Measurements from ENCODE around the gene PICALM. TPM values are rescaled to one million over a fixed set of nuclear protein-coding genes. Genes with fewer than 3 reads are reported as not detected.

Gene PICALM
- total RNA-seq, 2 experiments from 2014 or later: 91.1 to 92.2 TPM

DNA sequence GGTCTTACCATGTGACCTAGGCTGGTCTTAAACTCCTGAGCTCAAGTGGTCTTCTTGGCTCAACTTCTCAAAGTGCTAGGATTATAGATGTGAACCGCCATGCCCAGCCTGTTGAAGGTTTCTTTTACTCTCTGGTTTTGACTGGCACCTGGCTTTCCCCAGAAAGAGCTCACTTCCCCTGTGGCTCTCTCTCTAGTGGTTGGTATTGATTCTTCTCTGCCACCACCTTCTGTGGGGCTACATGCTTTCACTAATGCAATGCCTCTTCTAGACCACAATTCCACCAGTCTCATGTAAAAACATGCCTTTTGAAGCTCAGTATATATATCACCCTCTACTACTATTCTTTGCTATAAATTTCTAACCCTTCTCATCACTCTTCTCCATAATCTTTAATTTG lies 146.5 kb downstream of the PICALM start:
- CTCF ChIA-PET: no interaction called here
- POLR2A ChIA-PET: interaction anchor here (0.8 kb wide), 1 partner anchor 26 kb away, joined by 7 read pairs; no protein-coding TSS in a partner anchor

DNA sequence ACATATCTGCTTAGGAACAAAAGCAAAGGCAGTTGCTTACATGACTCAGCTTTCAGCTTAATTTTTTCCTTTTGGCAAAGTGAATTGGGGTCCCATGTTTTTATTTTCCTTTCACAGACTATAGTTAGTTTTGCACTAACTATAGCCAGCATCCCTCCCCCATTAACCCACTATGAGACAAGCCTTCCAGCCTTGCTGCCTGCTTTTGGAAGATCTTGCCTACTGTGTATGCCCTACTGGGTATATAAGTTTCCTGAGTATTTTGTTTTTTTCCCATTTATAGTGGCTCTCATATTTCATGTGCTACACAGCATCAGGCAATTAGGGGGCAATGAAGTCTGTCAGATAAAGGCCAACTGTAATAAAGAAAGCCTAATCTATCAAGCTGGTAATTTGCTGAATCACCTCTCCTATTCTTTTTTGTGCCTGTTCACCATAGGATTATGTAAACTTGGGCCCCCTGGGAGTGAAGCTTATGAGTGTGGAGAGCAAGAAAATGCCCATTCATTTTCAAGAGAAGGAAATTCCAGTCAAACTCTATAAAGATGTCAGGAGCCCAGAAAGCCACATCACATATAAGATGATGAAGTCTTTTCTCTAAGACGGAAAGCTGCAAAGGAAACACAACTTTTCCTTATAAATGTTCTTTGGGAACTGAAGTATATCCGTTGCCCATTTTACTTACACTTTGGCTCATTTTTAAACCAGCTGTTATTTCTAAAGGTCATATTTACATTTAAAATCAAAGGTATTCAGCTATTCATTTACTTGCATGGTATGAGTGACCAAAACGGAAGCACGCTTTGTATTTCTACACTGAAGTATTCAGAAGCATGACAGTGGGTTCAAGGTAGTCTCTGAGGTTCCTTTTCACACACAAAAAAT lies 149.7 kb downstream of the PICALM start:
- ChIA-PET CTCF (interaction anchor here (1.2 kb wide), 1 partner anchor 122 kb away, joined by 3 read pairs; no protein-coding TSS in a partner anchor), POLR2A (no interaction called here)

DNA sequence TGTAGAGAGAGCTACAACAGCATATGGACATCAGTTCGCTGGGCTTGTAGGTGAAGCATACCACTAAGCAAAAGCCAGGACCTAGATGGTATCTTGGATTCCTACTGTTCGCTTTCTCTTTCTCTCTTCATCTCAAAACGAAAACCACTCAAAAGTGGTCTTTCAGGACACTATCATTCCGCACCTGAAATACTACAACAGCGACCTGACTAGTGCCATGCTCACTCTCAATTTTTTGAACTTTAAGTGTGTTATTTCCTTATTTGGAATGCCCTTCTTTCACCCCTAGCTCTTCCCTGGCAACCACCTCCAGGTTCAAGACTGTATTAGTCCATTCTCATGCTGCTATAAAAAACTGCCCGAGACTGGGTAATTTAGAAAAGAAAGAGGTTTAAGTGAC lies 154.5 kb downstream of the PICALM start:
- ChIA-PET POLR2A (no interaction called here), CTCF (no interaction called here)

DNA sequence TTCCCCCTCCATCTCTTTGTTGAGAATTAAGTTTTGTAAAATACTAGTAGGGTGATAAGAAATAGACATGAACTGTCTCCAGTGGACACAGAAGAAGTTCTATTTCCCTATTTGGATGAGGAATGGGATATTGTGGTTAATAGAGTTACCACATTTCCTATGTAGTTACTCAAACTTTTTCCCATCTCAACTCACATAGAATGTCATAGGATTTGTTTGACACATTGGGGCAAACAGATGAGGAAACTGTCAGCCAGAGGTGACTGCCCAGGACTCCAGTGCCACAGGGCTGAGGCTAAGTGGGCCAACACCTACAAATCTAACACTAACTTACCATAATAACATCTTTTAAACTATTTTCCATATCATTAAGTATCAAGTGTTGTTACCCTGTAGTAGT lies 155.4 kb downstream of the PICALM start:
- CTCF ChIA-PET: no interaction called here
- POLR2A ChIA-PET: no interaction called here

DNA sequence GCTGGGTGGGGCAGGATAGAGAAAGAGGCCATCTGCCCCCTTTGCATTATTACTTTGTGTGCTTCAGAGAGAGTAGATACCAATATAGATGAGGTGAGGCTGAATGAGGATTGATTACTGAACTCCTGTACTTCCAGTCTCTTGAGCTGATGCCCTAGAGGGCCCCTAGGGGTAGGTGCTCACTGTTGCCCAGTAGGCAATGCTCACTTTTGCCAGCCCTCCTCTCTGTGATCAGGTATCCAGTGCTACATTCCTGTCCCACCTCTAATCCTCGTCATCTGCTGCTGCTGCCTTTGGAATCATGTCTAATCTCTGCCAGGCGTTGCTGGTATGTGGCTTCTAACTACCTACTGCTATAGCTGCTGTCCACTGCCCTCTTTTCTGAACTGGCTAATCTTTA lies 156.5 kb downstream of the PICALM start:
- POLR2A ChIA-PET: no interaction called here
- CTCF ChIA-PET: no interaction called here

Other genes with a start within 250 kb of the PICALM start
- not detected for gene CCDC83, start 213.7 kb downstream of the PICALM start, total RNA-seq
- 100 to 1,000 TPM; 173 TPM for gene EED, start 175.7 kb upstream of the PICALM start, total RNA-seq
- 10 to 100 TPM; 53.5 to 54.9 TPM for gene HIKESHI, start 233.2 kb upstream of the PICALM start, total RNA-seq

Data from activated CD8-positive, alpha-beta memory T cell treated with anti-CD3 and anti-CD28 coated beads for 36 hours (primary cell).